ENCODE data around the gene NRTN. TPM values are rescaled to one million over a fixed set of nuclear protein-coding genes. Genes with fewer than 3 reads are reported as not detected.

The NRTN gene
- total RNA-seq, 1 donor from 2014 or later, result 2.8 TPM

DNA sequence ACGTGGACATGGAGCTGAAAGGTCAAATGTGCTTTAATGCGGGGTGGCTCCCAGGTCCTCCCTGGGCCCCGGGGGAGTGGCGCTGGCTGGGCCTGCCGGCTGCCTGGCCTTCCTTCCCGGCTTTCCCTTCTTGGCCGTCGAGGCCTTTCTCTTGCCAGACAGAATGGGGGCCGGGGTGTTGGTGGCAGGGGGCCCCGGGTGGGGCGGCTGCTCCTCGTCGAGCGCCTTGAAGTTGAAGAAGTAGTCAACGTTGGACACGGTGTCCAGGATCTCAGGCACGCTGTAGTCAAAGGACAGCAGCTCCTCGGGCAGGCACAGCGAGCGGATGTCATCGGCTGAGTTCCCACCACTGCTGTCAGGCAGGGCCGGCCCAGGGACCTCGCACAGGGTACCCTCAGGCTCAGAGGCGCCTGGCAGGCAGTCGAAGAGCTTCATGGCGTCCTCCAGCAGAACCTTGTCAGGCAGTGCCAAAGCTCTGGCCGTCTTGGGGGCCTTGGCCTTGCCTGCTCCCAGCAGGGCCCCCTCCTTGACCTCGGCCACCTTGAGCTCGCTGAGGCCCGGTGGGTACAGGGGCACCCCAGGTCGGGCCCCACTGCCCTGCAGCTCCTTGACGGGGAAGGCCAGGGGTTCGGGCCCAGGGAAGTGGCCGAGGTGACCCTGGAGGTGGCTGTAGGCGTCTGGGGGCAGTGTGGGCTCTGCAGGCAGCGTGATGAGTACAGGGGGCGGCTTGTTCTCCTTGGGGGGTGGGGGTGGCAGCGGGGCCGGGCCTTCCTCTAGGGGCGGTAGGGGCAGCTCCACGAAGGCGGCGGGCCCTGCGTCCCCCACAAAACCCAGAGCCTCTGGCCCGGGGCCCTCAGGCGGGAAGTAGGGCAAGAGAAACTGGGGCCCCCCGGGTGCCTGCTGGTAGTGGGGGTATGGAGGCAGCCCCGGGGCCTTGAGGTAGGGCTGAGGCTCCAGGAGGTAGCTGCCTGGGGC is 21.6 kb upstream of the NRTN start:
- peaks cover 21% of the 10 kb centered on the region for H3K36me3 Mint-ChIP-seq
- H3K9me3 Mint-ChIP-seq, result no peaks in the 10 kb centered on the region
- H3K4me1 Mint-ChIP-seq, result no peaks in the 10 kb centered on the region
- H3K27me3 Mint-ChIP-seq (ENCODE audit: low read depth), result no peaks in the 10 kb centered on the region
- no peak overlapping the region for H3K27ac Mint-ChIP-seq
- H3K4me3 Mint-ChIP-seq, result no peak overlapping the region
- DNase-seq (ENCODE audit: low spot score in 2 of 2, unreplicated experiment in 2 of 2), result no peak
- TF ChIP-seq, protein P1, sequence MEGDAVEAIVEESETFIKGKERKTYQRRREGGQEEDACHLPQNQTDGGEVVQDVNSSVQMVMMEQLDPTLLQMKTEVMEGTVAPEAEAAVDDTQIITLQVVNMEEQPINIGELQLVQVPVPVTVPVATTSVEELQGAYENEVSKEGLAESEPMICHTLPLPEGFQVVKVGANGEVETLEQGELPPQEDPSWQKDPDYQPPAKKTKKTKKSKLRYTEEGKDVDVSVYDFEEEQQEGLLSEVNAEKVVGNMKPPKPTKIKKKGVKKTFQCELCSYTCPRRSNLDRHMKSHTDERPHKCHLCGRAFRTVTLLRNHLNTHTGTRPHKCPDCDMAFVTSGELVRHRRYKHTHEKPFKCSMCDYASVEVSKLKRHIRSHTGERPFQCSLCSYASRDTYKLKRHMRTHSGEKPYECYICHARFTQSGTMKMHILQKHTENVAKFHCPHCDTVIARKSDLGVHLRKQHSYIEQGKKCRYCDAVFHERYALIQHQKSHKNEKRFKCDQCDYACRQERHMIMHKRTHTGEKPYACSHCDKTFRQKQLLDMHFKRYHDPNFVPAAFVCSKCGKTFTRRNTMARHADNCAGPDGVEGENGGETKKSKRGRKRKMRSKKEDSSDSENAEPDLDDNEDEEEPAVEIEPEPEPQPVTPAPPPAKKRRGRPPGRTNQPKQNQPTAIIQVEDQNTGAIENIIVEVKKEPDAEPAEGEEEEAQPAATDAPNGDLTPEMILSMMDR (IDR thresholded peaks at IDR 0.05; ENCODE audit: unreplicated experiment), result no peak

DNA sequence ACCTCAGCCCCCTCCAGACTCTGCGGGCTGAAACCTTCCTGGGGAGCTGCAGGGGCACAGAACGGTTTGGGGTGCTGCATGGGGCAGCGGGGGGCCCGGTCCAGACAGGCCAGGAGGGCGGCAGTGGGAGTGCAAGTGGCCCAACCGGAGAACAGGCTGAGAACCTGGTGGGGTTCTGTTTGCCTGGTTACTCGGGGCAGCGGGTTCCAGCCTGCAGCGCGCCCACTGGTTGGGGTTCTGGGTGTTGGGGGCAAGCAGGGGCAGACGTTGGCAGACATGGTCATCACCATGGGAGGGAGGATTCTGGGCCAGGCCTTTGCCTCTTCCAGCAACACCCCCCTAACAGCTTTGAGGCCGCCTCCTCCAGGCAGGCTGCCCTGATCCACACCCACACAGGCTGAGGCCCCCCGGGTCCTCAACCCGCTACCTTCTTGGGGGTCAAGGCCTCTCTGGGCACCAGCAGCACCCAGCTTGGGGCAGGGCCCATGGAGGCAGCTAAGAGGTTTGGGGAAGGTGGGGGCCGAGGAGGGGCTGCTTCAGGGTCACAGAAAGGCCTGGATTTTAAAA is 20.2 kb upstream of the NRTN start, which contains the start of gene PRR22:
TSS of gene PRR22 (minus strand) at position 166 of the 567 bp plus-strand sequence. CDS start at position 80, 86 bp downstream.
- DNase-seq (ENCODE audit: low spot score in 2 of 2, unreplicated experiment in 2 of 2), result no peak
- Mint-ChIP-seq H3K27me3 (ENCODE audit: low read depth) (no peaks in the 10 kb centered on the region), H3K36me3 (peaks cover 24% of the 10 kb centered on the region), H3K4me1 (peaks cover under 1% of the 10 kb centered on the region), H3K27ac (no peak within 1 kb of the TSS), H3K4me3 (no peak within 1 kb of the TSS), H3K9me3 (no peaks in the 10 kb centered on the region)
- TF ChIP-seq, protein P1 (IDR thresholded peaks at IDR 0.05; ENCODE audit: unreplicated experiment), result no peak

DNA sequence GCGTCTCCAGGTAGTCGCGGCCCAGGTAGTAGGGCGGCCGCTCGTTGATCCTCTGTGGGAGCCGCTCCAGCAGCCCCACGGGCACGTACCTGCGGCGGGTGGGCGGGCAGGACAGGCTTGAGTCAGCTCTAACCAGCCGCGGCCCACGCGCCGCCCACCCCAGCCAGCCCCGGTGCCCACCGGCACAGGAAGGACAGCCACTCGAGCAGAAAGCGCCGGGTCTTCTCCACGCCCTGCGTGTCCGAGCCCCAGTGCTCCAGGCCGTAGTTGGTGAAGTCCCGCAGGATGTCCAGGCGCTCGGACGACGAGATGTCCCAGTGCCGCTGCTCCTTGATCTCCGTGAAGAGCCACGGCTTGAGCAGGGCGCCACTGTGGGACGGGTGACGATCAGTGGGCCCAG is 19.4 kb upstream of the NRTN start:
- DNase-seq (ENCODE audit: low spot score in 2 of 2, unreplicated experiment in 2 of 2), result no peak
- Mint-ChIP-seq H3K27ac (no peak overlapping the region), H3K4me3 (no peak overlapping the region), H3K9me3 (no peaks in the 10 kb centered on the region), H3K27me3 (ENCODE audit: low read depth) (no peaks in the 10 kb centered on the region), H3K36me3 (peaks cover 28% of the 10 kb centered on the region), H3K4me1 (peaks cover 6% of the 10 kb centered on the region)
- TF ChIP-seq, protein P1 (IDR thresholded peaks at IDR 0.05; ENCODE audit: unreplicated experiment), result no peak

DNA sequence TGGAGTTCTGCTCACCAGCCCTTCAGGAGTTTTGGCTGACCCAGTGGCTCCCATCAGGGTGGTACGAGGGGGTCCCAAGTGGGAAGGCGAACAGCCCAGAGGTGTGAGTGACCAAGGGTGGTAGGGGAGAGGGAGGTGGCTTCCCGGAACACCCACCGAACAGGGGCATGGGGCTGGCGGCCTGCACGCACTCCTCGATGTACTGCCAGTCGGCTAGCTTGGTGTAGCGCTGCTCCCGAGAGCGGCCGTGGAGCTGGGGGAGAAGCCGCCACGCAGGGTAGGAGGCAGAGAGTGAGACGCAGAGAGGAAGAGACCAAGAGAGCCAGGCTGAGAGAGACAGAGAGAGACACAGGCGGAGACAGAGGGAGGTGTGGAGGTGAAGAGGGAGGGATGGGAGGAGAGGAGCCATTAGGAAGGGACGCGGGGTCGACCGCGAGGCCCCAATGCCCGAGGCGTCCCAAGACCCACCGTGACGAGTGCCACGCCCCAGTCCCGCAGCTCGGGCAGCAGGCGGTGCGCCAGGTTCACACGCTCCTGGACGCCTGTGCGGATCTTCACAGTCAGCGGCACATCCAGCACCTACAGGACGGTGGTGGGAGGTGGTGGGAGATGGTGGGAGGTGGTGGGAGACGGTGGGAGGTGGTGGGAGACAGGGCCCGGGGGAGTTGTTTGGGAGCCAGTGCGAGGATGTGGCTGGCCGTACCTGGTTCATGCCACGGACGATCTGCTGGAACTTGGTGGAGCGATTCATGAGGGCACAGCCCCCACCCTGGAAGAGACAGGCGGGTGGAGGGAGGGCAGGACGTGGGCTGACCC is 18.1 kb upstream of the NRTN start:
- Mint-ChIP-seq H3K27ac (no peak overlapping the region), H3K4me1 (peaks cover 11% of the 10 kb centered on the region), H3K4me3 (no peak overlapping the region), H3K36me3 (peaks cover 33% of the 10 kb centered on the region), H3K9me3 (peaks cover 4% of the 10 kb centered on the region), H3K27me3 (ENCODE audit: low read depth) (no peaks in the 10 kb centered on the region)
- TF ChIP-seq, protein P1 (IDR thresholded peaks at IDR 0.05; ENCODE audit: unreplicated experiment), result no peak
- no peak for DNase-seq (ENCODE audit: low spot score in 2 of 2, unreplicated experiment in 2 of 2)

DNA sequence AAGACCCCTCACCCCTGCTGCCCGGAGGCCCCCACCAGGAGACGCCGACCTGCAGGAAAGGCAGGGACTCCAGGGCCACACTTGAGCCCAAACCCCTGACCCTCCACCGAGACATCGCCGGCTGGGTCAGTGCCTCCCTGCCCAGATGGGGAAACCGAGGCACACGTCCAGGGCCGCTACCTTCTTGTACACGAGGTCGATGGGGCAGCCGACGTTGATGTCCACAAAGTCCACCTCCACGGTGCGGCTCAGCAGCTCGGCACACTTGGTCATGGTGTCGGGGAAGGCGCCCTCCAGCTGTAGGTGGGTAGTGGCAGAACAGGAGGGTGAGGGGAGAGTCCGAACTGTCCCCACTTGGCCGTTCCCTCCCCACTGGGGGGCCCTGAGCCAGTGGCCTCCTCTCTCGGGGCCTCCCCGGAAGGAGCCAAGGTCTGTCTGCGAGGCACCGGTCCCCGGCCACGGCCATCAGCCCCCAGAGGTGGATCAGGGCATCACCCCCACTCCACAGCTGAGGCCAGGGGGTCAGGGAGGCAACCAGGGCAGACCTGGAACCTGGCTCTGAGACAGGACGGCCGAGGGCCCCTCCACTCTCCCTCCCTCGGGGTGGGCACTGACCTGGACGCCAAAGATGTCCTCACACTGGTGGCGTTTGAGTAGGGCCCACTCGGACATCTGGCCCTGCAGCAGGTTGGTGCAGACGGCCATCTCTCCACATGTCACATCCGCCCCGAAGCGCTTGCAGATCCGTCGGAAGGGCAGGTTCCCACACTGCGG is 17.3 kb upstream of the NRTN start:
- no peak for DNase-seq (ENCODE audit: low spot score in 2 of 2, unreplicated experiment in 2 of 2)
- Mint-ChIP-seq H3K27me3 (ENCODE audit: low read depth) (no peaks in the 10 kb centered on the region), H3K36me3 (peaks cover 33% of the 10 kb centered on the region), H3K4me3 (no peak overlapping the region), H3K9me3 (peaks cover 4% of the 10 kb centered on the region), H3K4me1 (peaks cover 11% of the 10 kb centered on the region), H3K27ac (no peak overlapping the region)
- TF ChIP-seq, protein P1 (IDR thresholded peaks at IDR 0.05; ENCODE audit: unreplicated experiment), result no peak

All from mesothelial cell of epicardium (in vitro differentiated cells).